ENCODE data around the gene VSIG10.
"Not testable (repeated sequence)": the region's sequence is repeated elsewhere in the genome, so short reads cannot be mapped to it uniquely, and the experiment has no call there.

The VSIG10 gene

GRCh38 chr12:118144499-118144898 is 40.7 kb upstream of the VSIG10 start:
- H3K4me3 ChIP-seq (ENCODE audit: low read length), result no peak overlapping the region
- DNase-seq (ENCODE audit: low read depth), result no peak
- TF ChIP-seq CTCF (conservative IDR thresholded peaks at IDR 0.05; ENCODE audit: low read depth, low read length), result no peak

DNA sequence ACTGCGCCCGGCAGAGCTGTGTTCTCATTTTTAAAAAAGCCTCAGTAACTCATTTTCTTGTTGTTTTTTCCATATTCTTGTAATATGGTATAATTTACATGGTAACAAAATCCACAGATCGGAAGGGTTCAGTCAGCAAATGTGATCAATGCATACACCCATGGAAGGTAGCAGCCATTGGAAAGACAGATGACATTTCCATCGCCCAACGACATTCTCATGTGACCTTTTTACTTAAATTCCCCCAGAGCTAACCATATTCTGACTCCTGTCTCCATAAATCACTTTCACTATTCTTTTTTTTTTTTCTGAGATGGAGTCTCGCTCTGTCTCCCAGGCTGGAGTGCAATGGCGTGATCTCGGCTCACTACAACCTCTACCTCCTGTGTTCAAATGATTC is 37.0 kb upstream of the VSIG10 start:
- TF ChIP-seq CTCF (conservative IDR thresholded peaks at IDR 0.05; ENCODE audit: low read depth, low read length), result no peak
- no peak overlapping the region for H3K4me3 ChIP-seq (ENCODE audit: low read length)
- no peak for DNase-seq (ENCODE audit: low read depth)

- no peak for TF ChIP-seq CTCF (conservative IDR thresholded peaks at IDR 0.05; ENCODE audit: low read depth, low read length)
- no peak for DNase-seq (ENCODE audit: low read depth)
- H3K4me3 ChIP-seq (ENCODE audit: low read length), result peak overlapping the region; percentile 84
Observed at GRCh38 chr12:118137148-118137678, 33.4 kb upstream of the VSIG10 start.

DNA sequence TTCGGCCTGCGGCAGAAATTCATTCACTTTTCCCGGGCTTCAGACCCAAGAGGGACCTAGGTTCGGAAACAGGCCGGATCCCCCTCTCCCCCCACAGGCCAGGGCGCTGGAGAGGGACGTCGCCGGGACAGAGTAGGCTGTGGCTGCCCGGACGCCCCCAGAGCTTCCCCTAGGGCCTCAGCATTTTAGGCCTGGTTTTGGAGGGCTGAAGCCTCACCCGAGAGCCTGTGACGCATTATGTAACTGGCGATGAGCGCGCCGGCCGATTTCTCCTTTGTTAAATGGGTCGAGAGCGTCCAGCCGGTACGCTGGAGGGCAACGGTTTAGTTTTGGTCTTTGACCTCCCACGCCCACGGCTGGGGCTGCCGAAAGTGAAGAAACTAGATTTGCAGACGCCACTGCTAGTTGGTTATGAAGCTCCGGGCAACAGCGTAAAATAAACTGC is 32.8 kb upstream of the VSIG10 start:
- TF ChIP-seq CTCF (conservative IDR thresholded peaks at IDR 0.05; ENCODE audit: low read depth, low read length), result no peak

DNA sequence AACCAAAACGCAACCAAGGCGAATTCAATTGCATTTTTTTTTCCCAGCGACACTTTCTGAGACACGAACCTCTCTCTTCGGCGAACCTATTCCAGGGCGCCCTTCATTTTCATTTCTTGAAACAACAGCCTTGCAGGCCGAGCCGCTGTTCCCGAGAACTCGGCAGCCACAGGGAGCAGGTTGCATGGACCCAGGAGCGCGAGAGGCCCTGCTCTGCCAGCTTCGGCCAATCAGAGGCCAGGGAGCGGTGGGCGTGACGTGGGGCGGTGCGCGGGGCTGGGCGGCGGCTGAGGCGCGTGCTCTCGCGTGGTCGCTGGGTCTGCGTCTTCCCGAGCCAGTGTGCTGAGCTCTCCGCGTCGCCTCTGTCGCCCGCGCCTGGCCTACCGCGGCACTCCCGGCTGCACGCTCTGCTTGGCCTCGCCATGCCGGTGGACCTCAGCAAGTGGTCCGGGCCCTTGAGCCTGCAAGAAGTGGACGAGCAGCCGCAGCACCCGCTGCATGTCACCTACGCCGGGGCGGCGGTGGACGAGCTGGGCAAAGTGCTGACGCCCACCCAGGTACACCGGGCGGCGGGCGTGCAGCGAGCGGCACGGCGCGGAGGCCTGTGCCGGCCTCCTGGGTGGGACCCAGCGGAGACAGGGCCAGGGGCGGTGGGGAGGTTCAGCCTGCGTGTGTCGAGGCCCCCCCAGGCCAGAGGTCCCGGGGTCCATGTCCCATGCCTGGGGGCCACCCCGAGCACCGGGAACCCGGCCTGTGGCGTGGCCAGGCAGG is 32.2 kb upstream of the VSIG10 start, which contains the start of gene PEBP1:
TSS of gene PEBP1 (plus strand) at position 337 of the 771 bp plus-strand sequence. CDS start at position 423, 86 bp downstream.
- peak; percentile 73 for DNase-seq (ENCODE audit: low read depth)
- no peak for TF ChIP-seq CTCF (conservative IDR thresholded peaks at IDR 0.05; ENCODE audit: low read depth, low read length)
- H3K4me3 ChIP-seq (ENCODE audit: low read length), result peak within 1 kb of the TSS; percentile 84

More for the DNA sequence above, 32.8 kb upstream of the VSIG10 start:
- DNase-seq (ENCODE audit: low read depth), result no peak
- peak overlapping the region; percentile 84 for H3K4me3 ChIP-seq (ENCODE audit: low read length)

- not testable (repeated sequence) for H3K4me3 ChIP-seq (ENCODE audit: low read length); DNase-seq (ENCODE audit: low read depth)
Observed at GRCh38 chr12:118129436-118129835, 25.6 kb upstream of the VSIG10 start.

DNA sequence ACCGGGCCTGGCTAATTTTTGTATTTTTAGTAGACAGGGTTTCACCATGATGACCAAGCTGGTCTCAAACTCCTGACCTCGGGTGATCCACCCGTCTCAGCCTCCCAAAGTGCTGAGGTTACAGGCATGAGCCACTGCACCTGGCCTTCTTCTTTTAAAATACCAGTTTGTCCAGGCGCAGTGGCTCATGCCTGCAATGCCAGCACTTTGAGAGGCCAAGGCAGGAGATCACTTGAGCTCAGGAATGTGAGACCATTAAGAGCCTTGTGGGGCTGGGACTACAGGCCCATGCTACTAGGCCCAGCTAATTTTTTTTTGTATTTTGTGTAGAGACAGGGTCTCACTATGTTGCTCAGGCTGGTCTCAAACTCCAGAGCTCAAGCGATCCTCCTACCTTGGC is 24.1 kb upstream of the VSIG10 start:
- no peak for TF ChIP-seq CTCF (conservative IDR thresholded peaks at IDR 0.05; ENCODE audit: low read depth, low read length)
- no peak for DNase-seq (ENCODE audit: low read depth)
- H3K4me3 ChIP-seq (ENCODE audit: low read length), result no peak overlapping the region
